Measurements from ENCODE around the gene ATPAF2. TPM values are rescaled to one million over a fixed set of nuclear protein-coding genes. Genes with fewer than 3 reads are reported as not detected.

ATPAF2 gene
- total RNA-seq, 1 experiment from 2014 or later: 46.1 TPM

DNA sequence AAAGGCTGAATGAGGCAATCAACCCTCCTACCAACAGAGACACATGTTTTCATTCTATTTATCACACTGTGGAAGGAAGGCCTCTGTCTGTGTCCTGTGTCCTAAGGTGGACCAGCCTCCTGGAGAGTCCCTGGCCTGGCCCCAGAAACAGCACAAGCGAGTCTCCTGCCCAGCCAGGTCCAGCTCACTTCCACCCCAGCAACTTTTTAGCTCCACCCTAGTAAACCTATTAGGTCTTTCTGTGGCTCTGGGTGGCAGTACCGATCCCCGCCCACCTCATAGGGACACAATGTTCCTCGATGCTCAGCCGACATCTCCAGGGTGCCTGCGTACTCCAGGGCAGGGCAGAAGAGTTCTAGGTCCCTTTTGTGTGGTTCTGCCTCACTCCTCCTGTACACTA is 55.6 kb downstream of the ATPAF2 start:
- DNase-seq (ENCODE audit: low read depth, low spot score): no peak
- Histone ChIP-seq H4K20me1 (ENCODE audit: insufficient read depth) (no peaks in the 10 kb centered on the region), H3K36me3 (ENCODE audit: control insufficient read depth in 1 of 2, insufficient read depth in 2 of 2, low read length in 2 of 2) (no peaks in the 10 kb centered on the region), H3K9me3 (ENCODE audit: control insufficient read depth in 1 of 2, insufficient read depth in 1 of 2, low read depth in 1 of 2, low read length in 2 of 2) (no peaks in the 10 kb centered on the region), H2AFZ (ENCODE audit: low read depth, low read length, poor library complexity, severe bottlenecking) (no peak overlapping the region), H3K79me2 (ENCODE audit: insufficient read depth, low read length) (no peaks in the 10 kb centered on the region), H3K4me2 (ENCODE audit: low read length) (no peak overlapping the region), H3K4me3 (replicated peaks in 1 of 2; ENCODE audit: low read depth in 1 of 2, low read length in 2 of 2) (no peak overlapping the region), H3K27ac (ENCODE audit: low read depth, low read length) (no peak overlapping the region), H3K27me3 (ENCODE audit: insufficient read depth, low read length) (no peaks in the 10 kb centered on the region), H3K4me1 (ENCODE audit: control insufficient read depth in 1 of 2, insufficient read depth in 2 of 2, low read length in 2 of 2) (peaks cover 0 to 6% of the 10 kb centered on the region in 2 experiments; a peak in 1 of 4 replicates), H3K9me2 (ENCODE audit: insufficient read depth) (no peaks in the 10 kb centered on the region), H3K9ac (ENCODE audit: low read length) (no peak overlapping the region)
- intact Hi-C loops (cut with micrococcal nuclease): no loop called here
- no peak for TF ChIP-seq CEBPB (IDR thresholded peaks at IDR 0.05; ENCODE audit: low read depth)
- TF ChIP-seq ZNF274 (IDR thresholded peaks at IDR 0.05; ENCODE audit: low read depth, low read length): no peak
- no peak for TF ChIP-seq MAX (IDR thresholded peaks at IDR 0.05)
- no peak for TF ChIP-seq SRF (IDR thresholded peaks at IDR 0.05; ENCODE audit: low read depth)
- TF ChIP-seq POLR2A (IDR thresholded peaks at IDR 0.05; ENCODE audit: borderline replicate concordance, extremely low read depth, insufficient read depth, insufficient read length): no peak
- ATAC-seq: no peak
- no TSS peak for BruUV-seq (replicated peaks)
- ChIA-PET CTCF (no interaction called here), POLR2A (no interaction called here), RAD21 (ENCODE audit: low non-redundant PET in 1 of 2, low total read pairs in 2 of 2, uncharacterized antibody in 2 of 2, unreplicated experiment in 2 of 2) (no interaction called here)

DNA sequence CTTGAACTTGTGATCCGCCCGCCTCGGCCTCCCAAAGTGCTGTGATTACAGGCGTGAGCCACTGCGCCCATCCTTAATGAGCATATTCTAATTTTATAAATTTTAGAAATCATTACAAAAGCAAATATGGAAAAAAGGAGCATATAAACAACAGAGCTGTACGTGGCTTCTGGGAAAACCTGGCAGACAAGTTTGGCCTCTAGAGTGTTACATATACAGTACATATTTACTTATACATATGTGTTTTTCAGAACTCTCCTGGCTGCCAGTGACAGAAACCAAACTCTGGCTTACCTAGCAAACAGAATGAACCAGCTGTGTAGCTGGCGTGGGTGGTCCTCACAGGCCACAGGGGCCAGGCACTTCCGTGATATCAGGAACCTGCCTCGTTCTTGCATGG is 56.2 kb downstream of the ATPAF2 start:
- H2AFZ ChIP-seq (ENCODE audit: low read depth, low read length, poor library complexity, severe bottlenecking): no peak overlapping the region
- H3K27ac ChIP-seq (ENCODE audit: low read depth, low read length): no peak overlapping the region
- ATAC-seq: no peak
- DNase-seq (ENCODE audit: low read depth, low spot score): no peak
- no peak overlapping the region for H3K9ac ChIP-seq (ENCODE audit: low read length)
- CTCF ChIA-PET: no interaction called here
- intact Hi-C loops (cut with micrococcal nuclease): no loop called here
- no peak overlapping the region for H3K4me2 ChIP-seq (ENCODE audit: low read length)
- POLR2A ChIA-PET: no interaction called here
- BruUV-seq (replicated peaks): no TSS peak
- H3K9me3 ChIP-seq (ENCODE audit: control insufficient read depth in 1 of 2, insufficient read depth in 1 of 2, low read depth in 1 of 2, low read length in 2 of 2): no peaks in the 10 kb centered on the region
- H3K4me3 ChIP-seq (replicated peaks in 1 of 2; ENCODE audit: low read depth in 1 of 2, low read length in 2 of 2): no peak overlapping the region
- H3K36me3 ChIP-seq (ENCODE audit: control insufficient read depth in 1 of 2, insufficient read depth in 2 of 2, low read length in 2 of 2): no peaks in the 10 kb centered on the region
- H3K79me2 ChIP-seq (ENCODE audit: insufficient read depth, low read length): no peaks in the 10 kb centered on the region
- no peaks in the 10 kb centered on the region for H3K27me3 ChIP-seq (ENCODE audit: insufficient read depth, low read length)
- RAD21 ChIA-PET (ENCODE audit: low non-redundant PET in 1 of 2, low total read pairs in 2 of 2, uncharacterized antibody in 2 of 2, unreplicated experiment in 2 of 2): no interaction called here
- peaks cover 0 to 6% of the 10 kb centered on the region in 2 experiments; a peak in 1 of 4 replicates for H3K4me1 ChIP-seq (ENCODE audit: control insufficient read depth in 1 of 2, insufficient read depth in 2 of 2, low read length in 2 of 2)
- H3K9me2 ChIP-seq (ENCODE audit: insufficient read depth): no peaks in the 10 kb centered on the region
- no peaks in the 10 kb centered on the region for H4K20me1 ChIP-seq (ENCODE audit: insufficient read depth)
- TF ChIP-seq SIN3A (IDR thresholded peaks at IDR 0.05; ENCODE audit: low read depth) (no peak), EZH2 (IDR thresholded peaks at IDR 0.05) (no peak), ATF3 (IDR thresholded peaks at IDR 0.05) (no peak), EZH2phosphoT487 (IDR thresholded peaks at IDR 0.05; ENCODE audit: borderline replicate concordance) (no peak), RAD21 (IDR thresholded peaks at IDR 0.05; ENCODE audit: low read depth) (no peak), CEBPB (IDR thresholded peaks at IDR 0.05; ENCODE audit: low read depth) (no peak), MAX (IDR thresholded peaks at IDR 0.05) (no peak), FOSL1 (IDR thresholded peaks at IDR 0.05; ENCODE audit: low read depth) (no peak), ELF1 (IDR thresholded peaks at IDR 0.05; ENCODE audit: borderline replicate concordance, low read depth) (no peak), JUND (IDR thresholded peaks at IDR 0.05) (no peak), EGR1 (IDR thresholded peaks at IDR 0.05; ENCODE audit: low read depth) (no peak), POLR2AphosphoS5 (IDR thresholded peaks at IDR 0.05; ENCODE audit: low read depth, low read length) (no peak), POLR2A (IDR thresholded peaks at IDR 0.05; ENCODE audit: borderline replicate concordance, extremely low read depth, insufficient read depth, insufficient read length) (no peak), CBX3 (IDR thresholded peaks at IDR 0.05; ENCODE audit: low read depth) (no peak), YY1 (IDR thresholded peaks at IDR 0.05; ENCODE audit: extremely low read depth, insufficient replicate concordance, low read depth, low read length) (no peak)
- TF ChIP-seq, protein P1, sequence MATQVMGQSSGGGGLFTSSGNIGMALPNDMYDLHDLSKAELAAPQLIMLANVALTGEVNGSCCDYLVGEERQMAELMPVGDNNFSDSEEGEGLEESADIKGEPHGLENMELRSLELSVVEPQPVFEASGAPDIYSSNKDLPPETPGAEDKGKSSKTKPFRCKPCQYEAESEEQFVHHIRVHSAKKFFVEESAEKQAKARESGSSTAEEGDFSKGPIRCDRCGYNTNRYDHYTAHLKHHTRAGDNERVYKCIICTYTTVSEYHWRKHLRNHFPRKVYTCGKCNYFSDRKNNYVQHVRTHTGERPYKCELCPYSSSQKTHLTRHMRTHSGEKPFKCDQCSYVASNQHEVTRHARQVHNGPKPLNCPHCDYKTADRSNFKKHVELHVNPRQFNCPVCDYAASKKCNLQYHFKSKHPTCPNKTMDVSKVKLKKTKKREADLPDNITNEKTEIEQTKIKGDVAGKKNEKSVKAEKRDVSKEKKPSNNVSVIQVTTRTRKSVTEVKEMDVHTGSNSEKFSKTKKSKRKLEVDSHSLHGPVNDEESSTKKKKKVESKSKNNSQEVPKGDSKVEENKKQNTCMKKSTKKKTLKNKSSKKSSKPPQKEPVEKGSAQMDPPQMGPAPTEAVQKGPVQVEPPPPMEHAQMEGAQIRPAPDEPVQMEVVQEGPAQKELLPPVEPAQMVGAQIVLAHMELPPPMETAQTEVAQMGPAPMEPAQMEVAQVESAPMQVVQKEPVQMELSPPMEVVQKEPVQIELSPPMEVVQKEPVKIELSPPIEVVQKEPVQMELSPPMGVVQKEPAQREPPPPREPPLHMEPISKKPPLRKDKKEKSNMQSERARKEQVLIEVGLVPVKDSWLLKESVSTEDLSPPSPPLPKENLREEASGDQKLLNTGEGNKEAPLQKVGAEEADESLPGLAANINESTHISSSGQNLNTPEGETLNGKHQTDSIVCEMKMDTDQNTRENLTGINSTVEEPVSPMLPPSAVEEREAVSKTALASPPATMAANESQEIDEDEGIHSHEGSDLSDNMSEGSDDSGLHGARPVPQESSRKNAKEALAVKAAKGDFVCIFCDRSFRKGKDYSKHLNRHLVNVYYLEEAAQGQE (IDR thresholded peaks at IDR 0.05; ENCODE audit: low read depth): no peak
